Measurements from ENCODE around the gene MRPS21.
"Not testable (repeated sequence)": the region's sequence is repeated elsewhere in the genome, so short reads cannot be mapped to it uniquely, and the experiment has no call there.

The MRPS21 gene

DNA sequence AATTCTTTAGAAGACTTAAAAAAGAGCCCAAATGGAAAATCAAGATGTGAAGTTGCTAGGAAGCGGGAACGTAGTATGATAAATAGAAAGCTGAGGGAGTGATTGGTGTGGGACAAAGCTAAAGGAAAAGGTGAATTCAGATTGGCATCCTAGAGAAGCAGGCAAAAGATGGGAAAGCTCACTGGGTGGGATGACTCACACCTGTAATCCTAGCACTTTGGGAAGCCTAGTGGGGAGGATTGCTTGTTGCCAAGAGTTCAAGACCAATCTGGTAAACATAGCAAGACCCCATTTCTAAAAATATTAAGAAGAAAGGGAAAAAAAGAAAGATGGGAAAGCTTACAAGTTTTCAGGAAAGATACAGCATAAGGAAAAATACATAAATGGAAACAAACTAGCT, 1.8 kb downstream of the MRPS21 start:
- TF ChIP-seq, protein P1, sequence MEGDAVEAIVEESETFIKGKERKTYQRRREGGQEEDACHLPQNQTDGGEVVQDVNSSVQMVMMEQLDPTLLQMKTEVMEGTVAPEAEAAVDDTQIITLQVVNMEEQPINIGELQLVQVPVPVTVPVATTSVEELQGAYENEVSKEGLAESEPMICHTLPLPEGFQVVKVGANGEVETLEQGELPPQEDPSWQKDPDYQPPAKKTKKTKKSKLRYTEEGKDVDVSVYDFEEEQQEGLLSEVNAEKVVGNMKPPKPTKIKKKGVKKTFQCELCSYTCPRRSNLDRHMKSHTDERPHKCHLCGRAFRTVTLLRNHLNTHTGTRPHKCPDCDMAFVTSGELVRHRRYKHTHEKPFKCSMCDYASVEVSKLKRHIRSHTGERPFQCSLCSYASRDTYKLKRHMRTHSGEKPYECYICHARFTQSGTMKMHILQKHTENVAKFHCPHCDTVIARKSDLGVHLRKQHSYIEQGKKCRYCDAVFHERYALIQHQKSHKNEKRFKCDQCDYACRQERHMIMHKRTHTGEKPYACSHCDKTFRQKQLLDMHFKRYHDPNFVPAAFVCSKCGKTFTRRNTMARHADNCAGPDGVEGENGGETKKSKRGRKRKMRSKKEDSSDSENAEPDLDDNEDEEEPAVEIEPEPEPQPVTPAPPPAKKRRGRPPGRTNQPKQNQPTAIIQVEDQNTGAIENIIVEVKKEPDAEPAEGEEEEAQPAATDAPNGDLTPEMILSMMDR (IDR thresholded peaks at IDR 0.05; ENCODE audit: extremely low read depth, insufficient read depth, missing control alignments) = no peak
- in situ Hi-C loops (cut with MboI; ENCODE audit: low pct_unique_long_range_greater_than_20kb, low sequenced_read_pairs, unreplicated experiment) = no loop called here

DNA sequence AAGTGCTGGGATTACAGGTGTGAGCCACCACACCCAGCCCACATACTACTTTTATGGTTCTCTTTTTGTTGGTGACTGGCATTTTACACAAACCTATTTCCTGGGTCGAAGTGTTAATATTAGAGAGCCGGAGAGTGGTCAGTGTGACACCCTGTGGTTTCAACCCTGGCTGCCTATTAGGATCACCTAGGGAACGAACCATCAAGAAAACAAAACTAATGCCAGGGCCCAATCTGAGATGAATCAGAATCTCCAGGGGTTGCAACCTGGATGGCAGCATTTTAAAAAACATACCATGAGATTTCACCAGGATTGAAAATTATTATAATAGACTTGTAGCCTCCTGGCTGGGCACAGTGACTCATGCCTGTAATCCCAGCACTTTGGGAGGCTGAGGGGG, 6.1 kb downstream of the MRPS21 start:
- DNase-seq (ENCODE audit: low spot score) = no peak
- TF ChIP-seq, protein P1 (IDR thresholded peaks at IDR 0.05; ENCODE audit: extremely low read depth, insufficient read depth, missing control alignments) = no peak
- in situ Hi-C loops (cut with MboI; ENCODE audit: low pct_unique_long_range_greater_than_20kb, low sequenced_read_pairs, unreplicated experiment) = no loop called here

More for the DNA sequence above, 1.8 kb downstream of the MRPS21 start:
- DNase-seq (ENCODE audit: low spot score) = no peak

DNA sequence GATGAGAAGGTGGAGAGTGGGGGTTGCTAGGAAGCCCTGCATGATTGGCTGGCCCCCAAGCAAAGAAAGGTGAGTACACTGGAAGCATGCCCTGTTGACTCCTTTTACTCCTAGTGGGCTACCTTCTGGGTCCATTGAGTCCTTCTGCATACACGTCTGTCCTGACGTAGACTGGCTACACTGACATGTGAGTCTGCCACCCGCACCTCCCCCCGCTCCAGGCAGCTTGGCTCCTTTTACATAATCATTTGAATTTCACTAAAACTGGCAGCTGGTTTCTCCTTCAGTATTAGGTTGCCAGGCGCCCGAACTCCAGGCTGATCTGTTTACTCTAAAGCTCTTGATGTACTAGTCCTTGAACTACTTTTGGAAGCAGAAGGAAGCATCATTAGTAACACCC, 8.7 kb downstream of the MRPS21 start:
- DNase-seq (ENCODE audit: low spot score) = no peak
- TF ChIP-seq, protein P1 (IDR thresholded peaks at IDR 0.05; ENCODE audit: extremely low read depth, insufficient read depth, missing control alignments) = no peak
- in situ Hi-C loops (cut with MboI; ENCODE audit: low pct_unique_long_range_greater_than_20kb, low sequenced_read_pairs, unreplicated experiment) = no loop called here

DNA sequence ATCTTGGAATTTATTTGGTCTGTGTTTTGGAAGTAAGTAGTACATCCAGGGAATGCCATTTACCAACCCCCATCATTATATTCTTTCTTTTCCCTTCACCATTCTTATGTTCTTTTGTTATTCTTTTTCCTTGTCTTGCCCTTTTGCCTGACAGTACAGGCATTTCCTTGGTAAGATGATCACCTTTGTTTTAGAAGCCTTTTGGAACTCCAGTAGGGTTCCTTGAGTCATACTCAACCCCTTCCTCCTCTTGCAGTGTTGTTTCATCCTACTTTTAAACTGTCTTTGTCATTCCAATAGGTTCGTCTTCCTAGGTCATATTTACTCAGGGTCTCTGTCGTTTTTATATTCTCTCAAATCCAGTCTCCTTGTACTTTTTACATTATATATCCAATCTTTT, 9.2 kb downstream of the MRPS21 start:
- DNase-seq (ENCODE audit: low spot score) = no peak
- in situ Hi-C loops (cut with MboI; ENCODE audit: low pct_unique_long_range_greater_than_20kb, low sequenced_read_pairs, unreplicated experiment) = no loop called here
- TF ChIP-seq, protein P1 (IDR thresholded peaks at IDR 0.05; ENCODE audit: extremely low read depth, insufficient read depth, missing control alignments) = no peak

DNA sequence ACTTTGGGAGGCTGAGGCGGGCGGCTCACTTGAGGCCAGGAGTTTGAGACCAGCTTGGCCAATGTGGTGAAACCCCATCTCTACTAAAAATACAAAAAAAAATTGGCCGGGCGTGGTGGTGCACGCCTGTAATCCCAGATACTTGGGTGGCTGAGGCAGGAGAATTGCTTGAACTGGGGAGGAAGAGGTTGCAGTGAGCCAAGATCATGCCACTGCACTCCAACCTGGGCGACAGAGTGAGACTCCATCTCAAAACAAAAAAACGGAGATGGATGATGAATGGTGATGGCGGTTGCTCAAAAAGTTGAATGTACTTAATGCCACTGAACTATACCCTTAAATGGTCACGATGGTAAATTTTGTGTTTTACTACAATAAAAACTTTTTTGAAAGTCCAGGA, 14.9 kb downstream of the MRPS21 start:
- in situ Hi-C loops (cut with MboI; ENCODE audit: low pct_unique_long_range_greater_than_20kb, low sequenced_read_pairs, unreplicated experiment); DNase-seq (ENCODE audit: low spot score): not testable (repeated sequence)

DNA sequence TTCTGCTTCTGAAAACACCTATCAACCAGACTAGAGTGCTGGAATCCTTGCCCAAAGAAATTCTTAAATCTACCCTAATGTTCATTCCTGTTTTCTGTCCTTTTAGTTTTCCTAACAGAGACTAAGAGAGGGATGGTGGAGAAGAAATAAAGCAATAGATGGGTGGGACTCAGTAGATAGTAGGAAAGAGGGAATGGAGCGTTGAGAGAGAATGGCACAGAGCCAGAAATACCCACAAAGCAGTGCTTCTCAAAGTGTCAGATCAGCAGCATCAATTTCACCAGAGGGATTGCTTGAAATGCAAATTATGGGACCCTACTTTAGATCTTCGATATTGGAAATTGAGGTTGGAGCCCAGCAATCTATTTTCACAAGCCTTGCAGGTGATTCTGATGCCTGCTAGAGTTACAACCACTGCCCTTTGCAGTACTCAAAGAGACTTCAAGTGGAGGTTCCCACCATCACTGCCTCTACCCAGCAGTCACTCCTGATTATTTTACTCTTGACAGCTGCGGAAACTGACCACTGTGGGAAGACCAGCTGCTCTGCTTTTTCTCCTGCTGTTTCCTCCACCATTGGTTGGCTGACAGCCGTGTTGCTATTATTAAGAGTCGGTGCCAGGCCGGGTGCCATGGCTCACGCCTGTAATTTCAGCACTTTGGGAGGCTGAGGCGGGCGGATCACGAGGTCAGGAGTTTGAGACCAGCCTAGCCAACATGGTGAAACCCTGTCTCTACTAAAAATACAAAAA, 16.3 kb downstream of the MRPS21 start:
- TF ChIP-seq, protein P1 (IDR thresholded peaks at IDR 0.05; ENCODE audit: extremely low read depth, insufficient read depth, missing control alignments) = no peak
- DNase-seq (ENCODE audit: low spot score) = no peak
- in situ Hi-C loops (cut with MboI; ENCODE audit: low pct_unique_long_range_greater_than_20kb, low sequenced_read_pairs, unreplicated experiment) = no loop called here

DNA sequence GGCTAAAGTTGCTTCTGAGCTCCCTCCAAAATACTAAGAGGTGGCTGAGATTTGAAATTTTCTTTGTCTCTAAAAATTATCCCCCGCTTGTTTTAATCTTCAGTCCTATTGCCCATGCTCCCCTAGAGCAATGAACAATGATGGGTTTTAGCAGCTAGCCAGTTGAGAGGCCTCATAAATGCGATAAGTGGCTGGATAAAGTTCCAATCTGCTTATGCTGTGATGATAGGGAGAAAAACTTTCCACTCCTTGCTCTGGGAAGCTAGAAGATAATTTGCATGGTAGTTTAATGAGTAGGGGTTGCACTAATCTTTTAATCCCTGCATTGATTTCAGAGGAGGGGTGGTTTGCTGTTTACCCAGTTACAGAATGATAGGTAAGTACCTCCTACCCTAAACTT, 18.1 kb downstream of the MRPS21 start:
- TF ChIP-seq, protein P1 (IDR thresholded peaks at IDR 0.05; ENCODE audit: extremely low read depth, insufficient read depth, missing control alignments) = no peak
- in situ Hi-C loops (cut with MboI; ENCODE audit: low pct_unique_long_range_greater_than_20kb, low sequenced_read_pairs, unreplicated experiment) = no loop called here
- DNase-seq (ENCODE audit: low spot score) = no peak

DNA sequence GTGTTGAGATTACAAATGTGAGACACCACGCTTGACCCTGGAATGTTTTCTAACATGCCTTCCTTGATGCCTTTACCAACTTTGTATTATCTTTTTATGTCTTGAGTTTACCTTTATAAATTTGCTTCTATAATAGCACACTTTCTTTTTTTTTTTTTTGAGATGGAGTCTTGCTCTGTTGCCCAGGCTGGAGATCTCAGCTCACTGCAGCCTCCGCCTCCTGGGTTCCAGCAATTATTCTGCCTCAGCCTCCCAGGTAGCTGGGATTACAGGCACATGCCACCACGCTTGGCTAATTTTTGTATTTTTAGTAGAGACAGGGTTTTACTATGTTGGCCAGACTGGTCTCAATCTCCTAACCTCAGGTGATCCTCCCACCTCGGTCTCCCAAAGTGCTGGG, 21.0 kb downstream of the MRPS21 start:
- DNase-seq (ENCODE audit: low spot score); in situ Hi-C loops (cut with MboI; ENCODE audit: low pct_unique_long_range_greater_than_20kb, low sequenced_read_pairs, unreplicated experiment): not testable (repeated sequence)
